HG02981 (cell line): ENCODE data around the gene IZUMO4.
A peak's percentile ranks its signal among the peaks of the same experiment; 100 is the strongest.
"Not testable (repeated sequence)": the region's sequence is repeated elsewhere in the genome, so short reads cannot be mapped to it uniquely, and the experiment has no call there.

ENCODE experiments used
- ATAC-seq: cut with Tn5 transposase; IDR thresholded peaks from one replicate; pipeline ENCODE4 v1.9.1; 2021; ENCODE audit warnings: mild to moderate bottlenecking, moderate library complexity; ENCODE audit not compliant: unreplicated experiment

Gene IZUMO4

DNA sequence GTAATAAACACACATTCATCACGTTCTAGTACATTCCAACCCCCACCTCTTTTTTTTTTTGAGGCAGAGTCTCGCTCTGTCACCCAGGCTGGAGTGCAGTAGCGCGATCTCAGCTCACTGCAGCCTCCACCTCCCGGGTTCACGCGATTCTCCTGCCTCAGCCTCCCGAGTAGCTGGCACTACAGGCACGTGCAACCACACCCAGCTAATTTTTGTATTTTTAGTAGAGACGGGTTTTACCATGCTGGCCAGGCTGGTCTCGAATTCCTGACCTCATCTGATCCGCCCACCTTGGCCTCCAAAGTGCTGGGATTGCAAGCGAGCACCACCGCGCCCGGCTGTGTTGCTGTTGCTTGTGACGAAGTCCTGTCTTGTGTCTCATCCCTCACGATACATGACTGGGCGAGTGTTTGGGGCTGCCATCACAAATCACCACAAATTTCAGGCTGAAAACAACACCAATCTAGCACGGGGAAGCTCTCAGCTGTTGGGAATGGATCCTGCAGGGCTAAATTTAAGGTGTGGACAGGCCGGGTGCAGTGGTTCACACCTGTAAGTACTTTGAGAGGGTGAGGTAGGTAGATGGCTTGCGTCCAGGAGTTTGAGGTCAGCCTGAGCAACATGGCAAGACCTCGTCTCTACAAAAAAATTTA is 16.3 kb upstream of the IZUMO4 start:
- no peak for ATAC-seq

DNA sequence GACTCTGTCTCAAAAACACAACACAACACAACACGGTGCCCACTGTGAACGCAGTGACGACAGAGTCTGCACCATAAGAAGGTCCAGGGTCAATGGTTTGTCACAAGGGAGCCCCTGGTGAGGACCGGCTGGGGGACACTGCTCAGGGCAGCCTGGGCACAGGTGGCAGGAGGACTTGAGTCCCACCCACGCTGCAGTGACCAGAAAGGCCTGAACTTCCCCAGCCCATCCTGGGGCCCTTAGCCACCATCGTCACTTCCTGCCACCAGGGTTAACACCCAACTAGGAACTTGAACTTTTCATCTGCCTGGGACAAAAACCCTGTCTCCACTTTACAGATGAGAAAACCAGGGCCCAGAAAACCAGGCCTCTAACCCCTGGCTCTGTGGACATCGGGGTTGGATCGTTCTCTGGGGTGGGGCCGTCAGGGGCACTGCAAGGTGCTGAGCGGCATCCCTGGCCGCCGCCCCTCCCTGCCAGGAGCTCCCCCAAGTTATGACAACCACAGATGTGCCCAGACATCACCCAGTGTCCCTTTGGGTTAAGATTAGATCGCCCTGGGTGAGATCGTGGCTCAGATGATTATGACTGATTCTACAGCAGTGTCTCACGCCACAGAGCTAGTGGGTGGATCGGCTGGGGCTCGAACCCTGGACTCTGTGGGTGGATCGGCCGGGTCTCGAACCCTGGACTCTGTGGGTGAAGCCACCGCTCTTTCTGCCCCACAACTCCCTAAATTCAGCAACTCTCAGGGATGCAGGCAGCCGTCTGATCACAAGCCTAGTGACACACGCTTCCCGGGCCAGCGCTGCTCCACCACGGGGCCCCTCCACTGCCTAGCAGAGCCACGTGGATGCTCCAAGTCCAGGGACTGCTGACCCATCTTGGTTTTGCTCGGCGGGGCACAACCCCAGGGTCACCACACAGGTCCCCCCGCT is 14.6 kb upstream of the IZUMO4 start:
- ATAC-seq = no peak

- no peak for ATAC-seq
Observed at GRCh38 chr19:2083174-2083854, 13.4 kb upstream of the IZUMO4 start.

GRCh38 chr19:2084993-2085720 is 11.6 kb upstream of the IZUMO4 start:
- peak; percentile 33 for ATAC-seq

- not testable (repeated sequence) for ATAC-seq
Observed at GRCh38 chr19:2086695-2087620, 9.8 kb upstream of the IZUMO4 start.

DNA sequence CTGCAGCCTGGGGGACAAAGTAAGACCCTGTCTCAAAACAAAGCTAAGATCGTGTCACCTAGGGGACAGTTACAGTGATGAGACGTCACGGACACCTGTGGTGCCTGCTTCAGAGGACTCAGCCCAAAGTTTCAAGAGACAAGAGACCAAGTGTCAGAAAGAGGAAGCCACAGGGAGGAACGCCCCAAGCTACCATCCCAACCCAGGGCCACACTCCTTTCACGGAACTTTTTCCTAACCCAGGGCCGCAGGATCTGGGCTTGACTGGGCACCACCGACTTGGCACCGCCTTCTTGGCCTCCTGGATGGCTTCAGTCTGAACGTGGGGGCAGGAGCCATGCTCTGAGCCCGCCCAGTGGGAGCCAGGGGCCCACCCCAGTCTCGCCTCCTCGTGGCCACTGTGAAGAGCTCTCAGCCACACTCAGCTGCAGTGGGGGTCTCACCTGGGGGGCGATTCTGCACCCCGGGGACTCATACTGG is 9.1 kb upstream of the IZUMO4 start:
- no peak for ATAC-seq

GRCh38 chr19:2089001-2089711 is 7.6 kb upstream of the IZUMO4 start:
- no peak for ATAC-seq

- ATAC-seq = no peak
Observed at GRCh38 chr19:2089727-2090053, 7.0 kb upstream of the IZUMO4 start.

DNA sequence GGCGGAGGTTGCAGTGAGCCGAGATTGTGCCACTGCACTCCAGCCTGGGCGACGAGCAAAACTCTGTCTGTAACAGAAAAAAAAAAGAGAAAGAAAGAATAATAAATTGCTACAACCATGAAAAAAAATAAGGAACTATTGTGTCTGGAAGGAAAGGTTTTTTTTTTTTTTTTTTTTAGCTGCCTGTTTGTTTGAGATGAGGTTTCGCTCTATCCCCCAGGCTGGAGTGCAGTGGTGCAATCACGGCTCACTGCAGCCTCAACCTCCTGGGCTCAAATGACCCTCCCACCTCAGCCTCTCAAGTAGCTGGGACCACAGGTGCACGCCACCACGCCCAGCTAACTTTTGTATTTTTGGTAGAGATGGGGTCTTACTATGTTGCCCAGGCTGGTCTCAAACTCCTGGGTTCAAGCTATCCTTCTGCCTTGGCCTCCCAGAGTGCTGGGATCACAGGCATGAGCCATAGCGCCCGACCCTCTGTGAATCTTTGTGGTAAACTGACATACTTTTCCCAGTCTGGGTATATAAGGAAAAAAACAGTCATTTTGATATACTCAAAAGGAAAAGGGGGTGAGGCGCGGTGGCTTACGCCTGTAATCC is 4.7 kb upstream of the IZUMO4 start:
- not testable (repeated sequence) for ATAC-seq

DNA sequence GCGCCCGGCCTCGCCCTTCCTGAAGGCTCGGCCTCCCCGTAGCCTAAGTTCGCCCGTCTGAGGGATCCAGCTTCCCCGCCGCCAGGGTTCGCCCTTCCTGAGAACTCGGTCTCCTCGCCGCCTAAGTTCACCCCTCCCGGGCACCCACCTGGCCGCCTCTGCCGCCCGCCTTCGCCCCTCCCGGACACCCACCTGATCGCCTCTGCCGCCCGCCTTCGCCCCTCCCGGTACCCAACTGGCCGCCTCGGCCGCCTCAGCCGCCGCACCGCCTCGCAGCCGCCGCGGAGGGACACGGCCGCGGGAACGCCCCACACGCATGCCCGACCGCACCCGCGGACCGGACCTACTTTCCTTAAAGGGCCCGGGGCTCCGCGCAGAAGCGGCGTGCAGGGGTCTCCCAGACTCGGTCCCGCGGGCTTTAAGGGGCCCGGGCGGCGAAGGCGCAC is 658 bp upstream of the IZUMO4 start, which contains the start of gene MOB3A:
Gene MOB3A (minus strand): TSS at position 293 of the 446 bp plus-strand sequence. CDS start 17,766 bp downstream, outside the sequence.
- peak; percentile 25 for ATAC-seq

GRCh38 chr19:2097203-2097885 is 629 bp downstream of the IZUMO4 start:
- no peak for ATAC-seq

DNA sequence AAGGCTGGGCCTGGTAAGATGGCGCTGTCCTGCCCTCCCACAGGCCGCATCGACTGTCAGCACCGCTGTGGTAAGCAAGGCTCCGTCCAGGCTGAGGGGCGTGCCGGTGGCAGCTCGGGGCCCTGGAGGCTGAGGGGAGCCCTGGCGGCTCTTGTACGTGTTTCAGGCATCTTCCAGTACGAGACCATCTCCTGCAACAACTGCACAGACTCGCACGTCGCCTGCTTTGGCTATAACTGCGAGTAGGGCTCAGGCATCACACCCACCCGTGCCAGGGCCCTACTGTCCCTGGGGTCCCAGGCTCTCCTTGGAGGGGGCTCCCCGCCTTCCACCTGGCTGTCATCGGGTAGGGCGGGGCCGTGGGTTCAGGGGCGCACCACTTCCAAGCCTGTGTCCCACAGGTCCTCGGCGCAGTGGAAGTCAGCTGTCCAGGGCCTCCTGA is 1.2 kb downstream of the IZUMO4 start:
- no peak for ATAC-seq

DNA sequence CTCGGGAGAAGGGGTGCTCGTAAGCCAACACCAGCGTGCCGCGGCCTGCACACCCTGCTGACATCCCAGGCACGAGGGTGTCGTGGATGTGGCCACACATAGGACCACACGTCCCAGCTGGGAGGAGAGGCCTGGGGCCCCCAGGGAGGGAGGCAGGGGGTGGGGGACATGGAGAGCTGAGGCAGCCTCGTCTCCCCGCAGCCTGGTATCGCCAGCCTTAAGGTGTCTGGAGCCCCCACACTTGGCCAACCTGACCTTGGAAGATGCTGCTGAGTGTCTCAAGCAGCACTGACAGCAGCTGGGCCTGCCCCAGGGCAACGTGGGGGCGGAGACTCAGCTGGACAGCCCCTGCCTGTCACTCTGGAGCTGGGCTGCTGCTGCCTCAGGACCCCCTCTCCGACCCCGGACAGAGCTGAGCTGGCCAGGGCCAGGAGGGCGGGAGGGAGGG is 2.4 kb downstream of the IZUMO4 start:
- no peak for ATAC-seq

GRCh38 chr19:2099937-2100718 is 3.4 kb downstream of the IZUMO4 start:
- no peak for ATAC-seq

GRCh38 chr19:2100719-2101061 is 4.0 kb downstream of the IZUMO4 start:
- no peak for ATAC-seq

DNA sequence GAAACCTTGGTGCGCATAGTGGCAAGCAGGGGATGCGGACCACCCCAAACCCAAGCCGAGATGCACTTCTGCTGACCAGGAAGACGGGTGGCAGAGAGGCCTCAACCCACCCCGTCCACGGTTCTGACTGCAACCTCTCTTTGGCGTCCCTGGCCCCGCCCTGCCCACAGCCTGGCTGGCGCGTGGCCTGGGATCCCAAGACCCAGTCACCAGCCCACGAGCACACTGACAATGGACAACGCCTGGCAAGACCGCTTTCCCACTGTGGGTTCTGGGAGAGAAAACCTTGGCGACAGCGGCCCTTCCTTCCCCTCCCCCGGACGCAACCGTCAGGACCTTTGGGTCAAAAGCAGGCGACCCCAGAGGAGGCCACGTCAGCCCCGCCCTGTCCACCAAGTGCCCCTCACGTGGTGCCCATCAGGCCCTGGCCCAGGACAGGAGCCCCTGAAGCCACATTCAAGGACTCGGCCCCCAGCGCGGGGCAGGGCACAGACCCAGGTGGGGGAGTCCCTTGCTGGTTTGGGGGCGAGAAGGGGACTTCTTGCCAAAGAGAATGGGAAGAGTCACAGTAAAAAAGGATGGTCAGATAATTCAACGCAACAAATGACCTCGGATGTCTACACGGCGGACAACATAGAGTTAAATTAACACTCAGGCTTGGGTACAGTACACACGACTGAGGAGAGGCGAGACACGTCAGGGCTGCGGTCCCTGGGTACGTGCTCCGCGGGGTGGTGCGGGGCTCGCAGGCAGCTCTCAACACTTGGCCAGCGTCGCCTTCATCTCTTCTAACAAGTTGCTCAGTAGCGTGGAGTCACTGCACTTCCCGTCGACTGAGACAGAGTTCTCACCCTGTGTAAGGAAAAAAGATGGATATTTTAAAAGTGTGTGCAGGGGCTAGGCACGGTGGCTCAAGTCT is 5.0 kb downstream of the IZUMO4 start:
- ATAC-seq = no peak
